K562 (cell line): Measurements from ENCODE around the gene TBC1D17. TPM values are rescaled to one million over a fixed set of nuclear protein-coding genes. Genes with fewer than 3 reads are reported as not detected.

Experiments used
- BCL6 ChIP-seq: fragments of 250-450 bp; sonication (Bioruptor Pico); IDR thresholded peaks from 2 replicates; pipeline ENCODE4 v1.4.0; 2020
- BMI1 ChIP-seq: fragments of 150-350 bp; IDR thresholded peaks from 2 replicates; pipeline ENCODE4 v1.6.1; 2014; ENCODE audit warnings: low read length
- CBX3 ChIP-seq, 2 experiments: IDR thresholded peaks; 1 replicate in 1 of 2; 2 replicates in 1 of 2; pipeline ENCODE4 v1.6.1; 2012; ENCODE audit warnings: inconsistent platforms in 2 of 2, low read length in 2 of 2, borderline replicate concordance in 1 of 2, control low read depth in 1 of 2
- CBX5 ChIP-seq: IDR thresholded peaks from 2 replicates; pipeline ENCODE4 v1.6.1; 2014; ENCODE audit warnings: low read depth, borderline replicate concordance
- CC2D1A ChIP-seq: fragments of 450-650 bp; IDR thresholded peaks from 2 replicates; pipeline ENCODE4 v1.6.1; 2017; ENCODE audit warnings: mild to moderate bottlenecking
- CREB1 ChIP-seq, 2 experiments: sonication (generic) in 1 of 2; formaldehyde crosslinking in 1 of 2; IDR thresholded peaks; 2 replicates each; pipeline versions ENCODE4 v1.6.1 to v1.8.0; 2012 to 2022; ENCODE audit warnings: inconsistent platforms in 1 of 2, mild to moderate bottlenecking in 1 of 2, missing genetic modification reagents in 1 of 2, moderate library complexity in 1 of 2
- ETV1 ChIP-seq: fragments of 450-650 bp; conservative IDR thresholded peaks from 2 replicates; pipeline ENCODE4 v1.6.1; 2016; ENCODE audit warnings: missing genetic modification characterization, control low read depth, low read depth, missing compliant biosample characterization
- HDGF ChIP-seq: fragments of 450-650 bp; IDR thresholded peaks from 2 replicates; pipeline ENCODE4 v1.6.1; 2016
- KLF6 ChIP-seq: fragments of 250-450 bp; sonication (Bioruptor Pico); IDR thresholded peaks from 2 replicates; pipeline ENCODE4 v1.4.0; 2020; ENCODE audit warnings: mild to moderate bottlenecking, moderate library complexity, borderline replicate concordance
- MXD1 ChIP-seq: fragments of 250-450 bp; sonication (Bioruptor Pico); IDR thresholded peaks from 2 replicates; pipeline ENCODE4 v1.8.0; 2021; ENCODE audit warnings: borderline replicate concordance, mild to moderate bottlenecking, moderate library complexity; ENCODE audit not compliant: poor library complexity, severe bottlenecking
- NFATC3 ChIP-seq: fragments of 450-650 bp; IDR thresholded peaks from 2 replicates; pipeline ENCODE4 v1.6.1; 2017; ENCODE audit warnings: mild to moderate bottlenecking
- NR4A1 ChIP-seq, 2 experiments: fragments of 250-450 bp in 1 of 2; fragments of 450-650 bp in 1 of 2; sonication (Bioruptor Pico) in 1 of 2; IDR thresholded peaks; 2 replicates each; pipeline versions ENCODE4 v1.4.0 to v1.6.1; 2016 to 2020; ENCODE audit warnings: mild to moderate bottlenecking in 2 of 2, missing compliant biosample characterization in 1 of 2, missing genetic modification characterization in 1 of 2, moderate library complexity in 1 of 2
- SRSF9 ChIP-seq: fragments of 200-400 bp; formaldehyde crosslinking; IDR thresholded peaks from 2 replicates; pipeline ENCODE4 v1.6.1; 2017; ENCODE audit warnings: low read depth, low read length, borderline replicate concordance
- TRIM25 ChIP-seq: fragments of 450-650 bp; IDR thresholded peaks from 2 replicates; pipeline ENCODE4 v1.7.0; 2016; ENCODE audit warnings: borderline replicate concordance
- ZNF551 ChIP-seq: fragments of 250-450 bp; sonication (Bioruptor Pico); IDR thresholded peaks from 2 replicates; pipeline ENCODE4 v1.5.0; 2021; ENCODE audit warnings: mild to moderate bottlenecking, moderate library complexity
- ZNF699 ChIP-seq: fragments of 250-450 bp; sonication (Bioruptor Pico); IDR thresholded peaks from 2 replicates; pipeline ENCODE4 v1.8.0; 2021; ENCODE audit warnings: mild to moderate bottlenecking, moderate library complexity; ENCODE audit not compliant: insufficient replicate concordance
- polyA plus RNA-seq, 8 experiments: library from polyadenylated mRNA; depleted of rRNA in 4 of 8; stranded (reverse) in 5 of 8; unstranded in 3 of 8; fragments of >200 nt; fragmentation: Nextera tagmentation in 2 of 8; fragmentation: Illumina TruSeq in 1 of 8; extraction: Ambion mirVana in 2 of 8; extraction: Trizol in 1 of 8; gene quantifications; 2 replicates each; pipeline versions ENCODE4 v1.2.1 to v1.2.3, GENCODE V29; 2011 to 2014; ENCODE audit warnings: inconsistent platforms in 1 of 8, missing spikeins in 1 of 8
- total RNA-seq, 7 experiments: library from RNA; depleted of rRNA in 6 of 7; stranded (reverse); fragments of >200 nt in 6 of 7; fragmentation: Illumina TruSeq in 2 of 7; extraction: Trizol in 2 of 7; gene quantifications; 2 replicates each; pipeline versions ENCODE4 v1.2.1 to v1.2.3, GENCODE V29; 2011 to 2021; ENCODE audit warnings: low replicate concordance in 1 of 7
- TF ChIP-seq, protein P1 (sequence below): fragments of 200-400 bp; formaldehyde crosslinking; IDR thresholded peaks from 2 replicates; pipeline ENCODE4 v1.6.1; 2017; ENCODE audit warnings: mild to moderate bottlenecking, low read depth, low read length, moderate library complexity
- TF ChIP-seq, protein P2 (sequence below): sonication (generic); formaldehyde crosslinking; IDR thresholded peaks from 2 replicates; pipeline ENCODE4 v1.8.0; 2023; ENCODE audit warnings: mild to moderate bottlenecking, missing genetic modification reagents
- TF ChIP-seq, protein P3 (sequence below): fragments of 250-450 bp; sonication (Bioruptor Pico); IDR thresholded peaks from 2 replicates; pipeline ENCODE4 v1.9.0; 2021; ENCODE audit warnings: mild to moderate bottlenecking, inconsistent platforms

TBC1D17 gene
- total and polyA plus RNA-seq, 9 of the 15 experiments (the other 6 are each of a cell fraction or from before 2014, with no cell fraction given) = 0.42 to 16.0 (median 3.8) TPM

- TF ChIP-seq, protein P1, sequence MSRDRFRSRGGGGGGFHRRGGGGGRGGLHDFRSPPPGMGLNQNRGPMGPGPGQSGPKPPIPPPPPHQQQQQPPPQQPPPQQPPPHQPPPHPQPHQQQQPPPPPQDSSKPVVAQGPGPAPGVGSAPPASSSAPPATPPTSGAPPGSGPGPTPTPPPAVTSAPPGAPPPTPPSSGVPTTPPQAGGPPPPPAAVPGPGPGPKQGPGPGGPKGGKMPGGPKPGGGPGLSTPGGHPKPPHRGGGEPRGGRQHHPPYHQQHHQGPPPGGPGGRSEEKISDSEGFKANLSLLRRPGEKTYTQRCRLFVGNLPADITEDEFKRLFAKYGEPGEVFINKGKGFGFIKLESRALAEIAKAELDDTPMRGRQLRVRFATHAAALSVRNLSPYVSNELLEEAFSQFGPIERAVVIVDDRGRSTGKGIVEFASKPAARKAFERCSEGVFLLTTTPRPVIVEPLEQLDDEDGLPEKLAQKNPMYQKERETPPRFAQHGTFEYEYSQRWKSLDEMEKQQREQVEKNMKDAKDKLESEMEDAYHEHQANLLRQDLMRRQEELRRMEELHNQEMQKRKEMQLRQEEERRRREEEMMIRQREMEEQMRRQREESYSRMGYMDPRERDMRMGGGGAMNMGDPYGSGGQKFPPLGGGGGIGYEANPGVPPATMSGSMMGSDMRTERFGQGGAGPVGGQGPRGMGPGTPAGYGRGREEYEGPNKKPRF = no peak
- no peak for TF ChIP-seq NR4A1 (CRISPR knock-in tag; IDR thresholded peaks at IDR 0.05)
- no peak for TF ChIP-seq NR4A1 (tag; IDR thresholded peaks at IDR 0.05)
- TF ChIP-seq CREB1 (IDR thresholded peaks at IDR 0.05) = peak; percentile 96
- TF ChIP-seq CREB1 (CRISPR knock-in tag; IDR thresholded peaks at IDR 0.05) = peak; percentile 97
- no peak for TF ChIP-seq HDGF
- TF ChIP-seq CBX5 = no peak
- no peak for TF ChIP-seq ZNF551 (CRISPR knock-in tag)
- TF ChIP-seq ETV1 (tag) = no peak
- TF ChIP-seq, protein P2, sequence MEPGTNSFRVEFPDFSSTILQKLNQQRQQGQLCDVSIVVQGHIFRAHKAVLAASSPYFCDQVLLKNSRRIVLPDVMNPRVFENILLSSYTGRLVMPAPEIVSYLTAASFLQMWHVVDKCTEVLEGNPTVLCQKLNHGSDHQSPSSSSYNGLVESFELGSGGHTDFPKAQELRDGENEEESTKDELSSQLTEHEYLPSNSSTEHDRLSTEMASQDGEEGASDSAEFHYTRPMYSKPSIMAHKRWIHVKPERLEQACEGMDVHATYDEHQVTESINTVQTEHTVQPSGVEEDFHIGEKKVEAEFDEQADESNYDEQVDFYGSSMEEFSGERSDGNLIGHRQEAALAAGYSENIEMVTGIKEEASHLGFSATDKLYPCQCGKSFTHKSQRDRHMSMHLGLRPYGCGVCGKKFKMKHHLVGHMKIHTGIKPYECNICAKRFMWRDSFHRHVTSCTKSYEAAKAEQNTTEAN = 0 out of 2 replicates have a peak, but pooled peaks have one; percentile 47
- TF ChIP-seq, protein P3, sequence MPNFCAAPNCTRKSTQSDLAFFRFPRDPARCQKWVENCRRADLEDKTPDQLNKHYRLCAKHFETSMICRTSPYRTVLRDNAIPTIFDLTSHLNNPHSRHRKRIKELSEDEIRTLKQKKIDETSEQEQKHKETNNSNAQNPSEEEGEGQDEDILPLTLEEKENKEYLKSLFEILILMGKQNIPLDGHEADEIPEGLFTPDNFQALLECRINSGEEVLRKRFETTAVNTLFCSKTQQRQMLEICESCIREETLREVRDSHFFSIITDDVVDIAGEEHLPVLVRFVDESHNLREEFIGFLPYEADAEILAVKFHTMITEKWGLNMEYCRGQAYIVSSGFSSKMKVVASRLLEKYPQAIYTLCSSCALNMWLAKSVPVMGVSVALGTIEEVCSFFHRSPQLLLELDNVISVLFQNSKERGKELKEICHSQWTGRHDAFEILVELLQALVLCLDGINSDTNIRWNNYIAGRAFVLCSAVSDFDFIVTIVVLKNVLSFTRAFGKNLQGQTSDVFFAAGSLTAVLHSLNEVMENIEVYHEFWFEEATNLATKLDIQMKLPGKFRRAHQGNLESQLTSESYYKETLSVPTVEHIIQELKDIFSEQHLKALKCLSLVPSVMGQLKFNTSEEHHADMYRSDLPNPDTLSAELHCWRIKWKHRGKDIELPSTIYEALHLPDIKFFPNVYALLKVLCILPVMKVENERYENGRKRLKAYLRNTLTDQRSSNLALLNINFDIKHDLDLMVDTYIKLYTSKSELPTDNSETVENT (CRISPR knock-in tag) = peak; percentile 86
- TF ChIP-seq CBX3 (IDR thresholded peaks at IDR 0.05; ENCODE audit: borderline replicate concordance in 1 of 2, low read length in 2 of 2) = no peak
- no peak for TF ChIP-seq CC2D1A
- no peak for TF ChIP-seq TRIM25
- no peak for TF ChIP-seq ZNF699 (CRISPR knock-in tag)
- no peak for TF ChIP-seq NFATC3
- TF ChIP-seq KLF6 (CRISPR knock-in tag) = peak; percentile 20; the same call in 1 of the 2 replicates
- no peak for TF ChIP-seq BMI1
- TF ChIP-seq SRSF9 = no peak
- TF ChIP-seq BCL6 (CRISPR knock-in tag) = no peak
- no peak for TF ChIP-seq MXD1 (CRISPR knock-in tag)
Observed at GRCh38 chr19:49850487-49851342, 26.8 kb upstream of the TBC1D17 start, which contains the start of gene PTOV1 (continued).
